ENCODE results near the gene SCAF1. TPM values are rescaled to one million over a fixed set of nuclear protein-coding genes. Genes with fewer than 3 reads are reported as not detected.

Gene SCAF1
- total RNA-seq, 1 donor from 2014 or later: 59.4 TPM

DNA sequence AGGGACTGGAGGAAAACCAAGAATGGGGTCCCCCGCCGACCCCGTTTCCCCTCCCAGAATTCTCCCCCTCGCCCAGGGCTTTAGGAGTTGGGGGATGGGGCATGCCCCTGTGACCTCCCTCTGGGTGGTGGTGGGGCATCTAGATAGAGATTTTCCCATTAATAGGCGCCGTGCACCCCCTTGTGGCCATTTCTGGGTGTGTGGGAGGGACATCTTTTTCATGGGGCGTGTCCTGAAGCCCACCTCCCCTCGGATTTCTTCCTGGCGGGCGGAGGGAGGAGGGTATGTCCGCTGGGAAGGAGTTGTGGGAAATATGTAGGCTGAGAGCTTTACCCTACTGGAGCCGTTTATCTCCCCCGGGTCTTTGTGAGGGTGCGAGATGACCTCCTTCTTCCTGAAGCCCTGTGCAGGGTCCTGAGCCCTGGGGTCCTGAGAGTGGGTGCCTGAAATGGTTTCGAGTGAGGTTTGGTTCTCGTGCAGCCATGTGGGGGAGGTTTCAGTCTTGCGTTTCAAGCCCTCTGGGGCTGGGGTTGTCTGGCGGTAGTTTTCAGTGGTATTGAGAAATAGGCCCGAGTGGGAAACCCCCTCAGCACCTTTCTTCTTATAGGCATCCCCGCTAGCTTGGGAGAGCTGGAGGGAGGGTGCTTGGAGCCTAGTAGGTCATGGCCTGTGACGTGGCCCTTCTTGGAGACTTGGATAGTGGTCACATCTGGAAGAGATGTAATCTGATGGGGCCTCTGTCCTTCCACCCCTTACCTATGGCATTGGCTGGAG is 36.1 kb downstream of the SCAF1 start:
- Histone ChIP-seq H3K27me3 (ENCODE audit: low read depth) (no peaks in the 10 kb centered on the region), H3K4me1 (peaks cover 37% of the 10 kb centered on the region), H3K4me3 (peak overlapping the region; percentile 88), H3K27ac (peak overlapping the region; percentile 92), H3K9me3 (no peaks in the 10 kb centered on the region), H3K36me3 (peaks cover 27% of the 10 kb centered on the region)
- TF ChIP-seq, protein P1, sequence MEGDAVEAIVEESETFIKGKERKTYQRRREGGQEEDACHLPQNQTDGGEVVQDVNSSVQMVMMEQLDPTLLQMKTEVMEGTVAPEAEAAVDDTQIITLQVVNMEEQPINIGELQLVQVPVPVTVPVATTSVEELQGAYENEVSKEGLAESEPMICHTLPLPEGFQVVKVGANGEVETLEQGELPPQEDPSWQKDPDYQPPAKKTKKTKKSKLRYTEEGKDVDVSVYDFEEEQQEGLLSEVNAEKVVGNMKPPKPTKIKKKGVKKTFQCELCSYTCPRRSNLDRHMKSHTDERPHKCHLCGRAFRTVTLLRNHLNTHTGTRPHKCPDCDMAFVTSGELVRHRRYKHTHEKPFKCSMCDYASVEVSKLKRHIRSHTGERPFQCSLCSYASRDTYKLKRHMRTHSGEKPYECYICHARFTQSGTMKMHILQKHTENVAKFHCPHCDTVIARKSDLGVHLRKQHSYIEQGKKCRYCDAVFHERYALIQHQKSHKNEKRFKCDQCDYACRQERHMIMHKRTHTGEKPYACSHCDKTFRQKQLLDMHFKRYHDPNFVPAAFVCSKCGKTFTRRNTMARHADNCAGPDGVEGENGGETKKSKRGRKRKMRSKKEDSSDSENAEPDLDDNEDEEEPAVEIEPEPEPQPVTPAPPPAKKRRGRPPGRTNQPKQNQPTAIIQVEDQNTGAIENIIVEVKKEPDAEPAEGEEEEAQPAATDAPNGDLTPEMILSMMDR (IDR thresholded peaks at IDR 0.05): peak; percentile 64
- intact Hi-C loops (cut with DNase I): no loop called here
- peak; percentile 7 to 15 for ATAC-seq
- peak; percentile 79 for DNase-seq

DNA sequence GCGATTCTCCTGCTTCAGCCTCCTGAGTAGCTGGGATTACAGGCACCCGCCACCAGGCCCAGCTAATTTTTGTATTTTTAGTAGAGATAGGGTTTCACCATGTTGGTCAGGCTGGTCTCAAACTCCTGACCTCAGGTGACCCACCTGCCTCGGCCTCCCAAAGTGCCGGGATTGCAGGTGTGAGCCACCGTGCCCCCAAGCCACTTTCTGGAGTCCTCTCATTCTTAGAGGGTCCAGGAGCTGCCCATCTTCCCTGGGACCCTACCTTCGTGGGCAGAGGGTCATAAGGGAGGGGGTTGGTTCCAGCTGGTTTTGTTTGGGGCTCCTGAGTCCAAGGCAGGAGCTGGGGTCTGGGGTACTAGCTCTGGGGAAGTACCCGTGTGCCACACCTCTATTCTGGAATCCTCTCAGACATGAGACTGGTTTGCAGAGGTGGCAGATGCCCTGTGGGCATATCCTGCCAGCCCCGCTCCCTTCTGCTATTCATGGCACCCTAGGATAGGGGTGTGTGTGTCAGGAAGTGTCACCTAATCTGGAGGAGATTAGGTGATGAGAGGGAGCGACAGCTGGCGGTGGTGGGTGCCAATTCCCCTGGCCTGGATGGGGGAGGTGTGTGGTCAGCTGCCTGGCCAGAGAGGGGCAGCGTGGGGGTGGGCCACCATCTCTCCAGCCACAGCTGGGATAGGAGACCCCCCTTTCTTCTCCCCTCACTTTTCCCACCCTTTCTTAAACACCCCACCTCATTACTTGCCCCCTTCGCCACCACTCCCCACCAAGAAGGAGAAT is 37.2 kb downstream of the SCAF1 start:
- Histone ChIP-seq H3K27me3 (ENCODE audit: low read depth) (no peaks in the 10 kb centered on the region), H3K4me3 (no peak overlapping the region), H3K4me1 (peaks cover 37% of the 10 kb centered on the region), H3K36me3 (peaks cover 38% of the 10 kb centered on the region), H3K27ac (peak overlapping the region; percentile 92), H3K9me3 (no peaks in the 10 kb centered on the region)
- TF ChIP-seq, protein P1 (IDR thresholded peaks at IDR 0.05): no peak
- ATAC-seq (no peak), DNase-seq (no peak)
- intact Hi-C loops (cut with DNase I): no loop called here

DNA sequence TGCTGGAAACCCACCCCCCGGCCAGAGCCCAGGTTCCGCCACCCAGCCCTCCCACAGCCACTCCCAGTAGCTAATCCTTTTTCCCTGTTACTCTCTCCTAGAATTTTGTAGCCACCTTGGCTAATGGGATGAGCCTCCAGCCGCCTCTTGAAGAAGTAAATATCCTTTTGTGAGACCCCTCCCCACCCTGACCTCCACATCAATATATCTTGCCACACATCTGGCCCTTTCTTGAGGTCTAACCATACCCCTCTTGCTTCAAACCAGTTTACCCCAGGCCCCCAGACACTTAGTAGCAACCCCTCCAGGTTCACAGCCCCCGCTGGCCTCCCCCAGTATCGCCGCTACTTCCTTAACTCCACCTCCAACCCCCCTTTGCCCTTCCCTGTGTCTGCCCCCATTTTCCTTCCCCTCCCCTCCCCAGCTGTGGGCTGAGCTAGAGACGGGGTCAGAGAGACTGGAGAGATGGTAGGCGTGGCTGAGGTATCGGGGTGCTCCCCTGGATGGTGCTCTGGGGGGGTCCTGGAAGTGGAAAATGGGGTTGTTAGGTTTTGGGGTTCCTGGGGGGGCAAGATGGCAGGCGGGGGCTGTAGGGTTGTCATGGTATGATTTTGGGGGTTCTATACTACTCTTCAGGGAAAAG is 37.9 kb downstream of the SCAF1 start:
- intact Hi-C loops (cut with DNase I): no loop called here
- DNase-seq (no peak), ATAC-seq (no peak)
- no peaks in the 10 kb centered on the region for H3K9me3 ChIP-seq
- TF ChIP-seq, protein P1 (IDR thresholded peaks at IDR 0.05): no peak
- H3K27me3 ChIP-seq (ENCODE audit: low read depth): no peaks in the 10 kb centered on the region
- peak overlapping the region; percentile 67 for H3K27ac ChIP-seq
- peaks cover 45% of the 10 kb centered on the region for H3K36me3 ChIP-seq
- no peak overlapping the region for H3K4me3 ChIP-seq
- peaks cover 37% of the 10 kb centered on the region for H3K4me1 ChIP-seq

DNA sequence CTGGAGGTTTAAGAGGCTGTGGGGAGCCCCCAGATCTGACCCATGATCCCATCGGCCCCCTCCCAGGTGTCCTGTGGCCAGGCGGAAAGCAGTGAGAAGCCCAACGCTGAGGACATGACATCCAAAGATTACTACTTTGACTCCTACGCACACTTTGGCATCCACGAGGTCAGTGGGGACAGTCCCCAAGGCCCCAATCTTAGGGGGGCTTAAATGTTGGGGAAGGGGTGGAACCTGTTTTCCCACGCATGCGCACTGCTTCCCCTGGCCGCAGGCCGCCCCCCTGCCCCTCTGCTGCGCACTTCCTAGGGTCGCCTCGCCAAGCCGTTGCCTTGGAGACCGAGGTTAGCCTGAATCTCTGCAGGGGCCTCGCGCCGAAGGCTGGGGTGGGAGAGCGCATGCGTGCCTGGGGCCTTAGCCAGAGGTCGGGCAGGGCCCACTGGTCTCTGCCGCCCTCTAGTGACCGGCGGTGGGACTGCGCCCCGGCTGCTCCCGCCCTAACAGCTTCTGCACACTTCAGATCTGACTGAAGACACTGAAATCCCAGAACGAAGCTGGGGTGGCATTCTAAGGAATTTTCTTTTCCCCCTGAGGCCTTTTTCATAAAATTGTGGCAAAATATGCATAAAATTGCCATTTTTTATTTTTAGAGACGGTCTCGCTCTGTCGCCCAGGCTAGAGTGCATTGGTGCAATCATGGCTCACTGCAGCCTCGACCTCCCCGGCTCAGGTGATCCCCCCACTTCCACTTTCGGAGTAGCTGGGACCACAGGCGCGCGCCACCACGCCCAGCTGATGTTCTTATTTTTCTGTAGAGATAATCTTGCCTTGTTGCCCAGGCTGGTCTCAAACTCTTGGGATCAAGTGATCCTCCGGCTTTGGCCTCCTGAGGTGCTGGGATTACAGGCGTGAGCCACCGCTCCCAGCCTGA is 38.7 kb downstream of the SCAF1 start:
- H3K27me3 ChIP-seq (ENCODE audit: low read depth): no peaks in the 10 kb centered on the region
- TF ChIP-seq, protein P1 (IDR thresholded peaks at IDR 0.05): peak; percentile 100
- H3K9me3 ChIP-seq: no peaks in the 10 kb centered on the region
- peak; percentile 23 to 57 for ATAC-seq
- H3K4me3 ChIP-seq: peak overlapping the region; percentile 35
- H3K36me3 ChIP-seq: peaks cover 53% of the 10 kb centered on the region
- DNase-seq: peak; percentile 93
- intact Hi-C loops (cut with DNase I): no loop called here
- H3K4me1 ChIP-seq: peaks cover 36% of the 10 kb centered on the region
- H3K27ac ChIP-seq: peak overlapping the region; percentile 67

DNA sequence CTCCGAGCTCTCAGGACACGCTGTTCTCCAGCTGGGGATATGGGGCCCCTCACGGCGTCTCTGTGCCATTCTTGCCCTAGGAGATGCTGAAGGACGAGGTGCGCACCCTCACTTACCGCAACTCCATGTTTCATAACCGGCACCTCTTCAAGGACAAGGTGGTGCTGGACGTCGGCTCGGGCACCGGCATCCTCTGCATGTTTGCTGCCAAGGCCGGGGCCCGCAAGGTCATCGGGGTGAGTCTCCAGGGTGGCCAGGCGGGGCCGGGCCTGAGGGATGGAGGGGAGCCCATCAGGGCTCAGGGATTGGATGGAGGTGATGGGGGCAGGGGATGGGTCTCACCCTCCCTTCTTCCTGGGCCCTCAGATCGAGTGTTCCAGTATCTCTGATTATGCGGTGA is 39.8 kb downstream of the SCAF1 start:
- H3K27me3 ChIP-seq (ENCODE audit: low read depth): no peaks in the 10 kb centered on the region
- no peak overlapping the region for H3K4me3 ChIP-seq
- H3K27ac ChIP-seq: no peak overlapping the region
- no peak for ATAC-seq
- intact Hi-C loops (cut with DNase I): no loop called here
- no peak for DNase-seq
- H3K4me1 ChIP-seq: peaks cover 30% of the 10 kb centered on the region
- H3K9me3 ChIP-seq: no peaks in the 10 kb centered on the region
- peaks cover 63% of the 10 kb centered on the region for H3K36me3 ChIP-seq
- TF ChIP-seq, protein P1 (IDR thresholded peaks at IDR 0.05): no peak
